Activated naive CD4-positive, alpha-beta T cell treated with anti-CD3 and anti-CD28 coated beads, Interleukin-2, amount 50 U/mL, for 16 hours (primary cell): ENCODE results near the gene NLRC4.
"Not testable (repeated sequence)": the region's sequence is repeated elsewhere in the genome, so short reads cannot be mapped to it uniquely, and the experiment has no call there.

ENCODE experiments used
- DNase-seq: peaks from one replicate; pipeline ENCODE4 v3.0.0-alpha.2; 2020

NLRC4 gene, protein sequence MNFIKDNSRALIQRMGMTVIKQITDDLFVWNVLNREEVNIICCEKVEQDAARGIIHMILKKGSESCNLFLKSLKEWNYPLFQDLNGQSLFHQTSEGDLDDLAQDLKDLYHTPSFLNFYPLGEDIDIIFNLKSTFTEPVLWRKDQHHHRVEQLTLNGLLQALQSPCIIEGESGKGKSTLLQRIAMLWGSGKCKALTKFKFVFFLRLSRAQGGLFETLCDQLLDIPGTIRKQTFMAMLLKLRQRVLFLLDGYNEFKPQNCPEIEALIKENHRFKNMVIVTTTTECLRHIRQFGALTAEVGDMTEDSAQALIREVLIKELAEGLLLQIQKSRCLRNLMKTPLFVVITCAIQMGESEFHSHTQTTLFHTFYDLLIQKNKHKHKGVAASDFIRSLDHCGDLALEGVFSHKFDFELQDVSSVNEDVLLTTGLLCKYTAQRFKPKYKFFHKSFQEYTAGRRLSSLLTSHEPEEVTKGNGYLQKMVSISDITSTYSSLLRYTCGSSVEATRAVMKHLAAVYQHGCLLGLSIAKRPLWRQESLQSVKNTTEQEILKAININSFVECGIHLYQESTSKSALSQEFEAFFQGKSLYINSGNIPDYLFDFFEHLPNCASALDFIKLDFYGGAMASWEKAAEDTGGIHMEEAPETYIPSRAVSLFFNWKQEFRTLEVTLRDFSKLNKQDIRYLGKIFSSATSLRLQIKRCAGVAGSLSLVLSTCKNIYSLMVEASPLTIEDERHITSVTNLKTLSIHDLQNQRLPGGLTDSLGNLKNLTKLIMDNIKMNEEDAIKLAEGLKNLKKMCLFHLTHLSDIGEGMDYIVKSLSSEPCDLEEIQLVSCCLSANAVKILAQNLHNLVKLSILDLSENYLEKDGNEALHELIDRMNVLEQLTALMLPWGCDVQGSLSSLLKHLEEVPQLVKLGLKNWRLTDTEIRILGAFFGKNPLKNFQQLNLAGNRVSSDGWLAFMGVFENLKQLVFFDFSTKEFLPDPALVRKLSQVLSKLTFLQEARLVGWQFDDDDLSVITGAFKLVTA

DNA sequence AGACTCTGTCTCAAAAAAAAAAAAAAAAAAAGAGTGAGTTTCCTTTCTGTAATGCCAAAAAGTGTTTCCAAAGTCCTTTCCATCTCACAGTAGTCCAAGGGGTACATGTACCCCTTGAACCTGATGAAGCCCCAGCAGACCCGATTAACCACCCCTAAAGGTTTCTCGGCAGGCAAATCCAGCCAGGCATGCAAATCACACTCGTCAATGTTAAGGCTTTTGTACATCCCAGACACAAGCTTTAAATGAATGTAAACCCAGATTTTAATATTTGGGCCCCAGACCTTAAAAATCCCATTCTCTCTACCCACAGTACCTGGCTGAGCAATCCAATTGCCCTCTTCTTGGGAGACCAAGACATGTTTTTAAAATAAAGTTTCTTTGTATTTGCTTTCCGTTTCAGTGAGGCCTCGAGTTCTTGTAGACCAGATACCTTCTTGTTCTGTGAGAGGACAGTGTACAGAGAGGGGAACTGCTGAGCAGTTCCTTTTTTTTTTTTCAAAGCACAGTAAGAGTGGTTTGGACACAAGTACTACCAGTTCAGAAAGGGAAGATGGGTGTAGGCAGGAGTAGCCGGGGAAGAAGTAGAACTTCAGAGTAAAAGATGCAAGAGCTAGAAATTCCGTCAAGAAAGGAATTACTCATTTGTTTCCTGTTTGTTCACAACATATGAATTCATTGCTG, at the start of gene NLRC4:
Gene NLRC4 (minus strand): TSS at position 465 of the 684 bp plus-strand sequence. CDS start 8,111 bp downstream, outside the sequence.
- no peak for DNase-seq

DNA sequence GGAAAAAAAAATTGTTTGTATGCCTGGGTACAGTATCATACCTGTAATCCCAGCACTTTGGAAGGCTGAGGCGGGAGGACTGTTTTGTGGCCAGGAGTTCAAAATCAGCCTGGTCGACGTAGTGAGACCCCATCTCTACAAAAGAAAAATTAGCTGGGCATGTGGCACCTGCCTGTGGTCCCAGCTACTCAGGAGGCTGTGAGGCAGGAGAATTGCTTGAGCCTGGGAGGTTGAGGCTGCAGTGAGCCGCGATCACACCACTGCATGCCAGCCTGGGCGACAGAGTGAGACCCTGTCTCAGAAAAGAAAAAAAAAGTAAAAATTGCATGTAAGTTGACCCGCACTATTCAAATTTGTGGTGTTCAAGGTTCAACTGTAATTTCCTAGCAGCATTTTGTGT, 45.9 kb upstream of the NLRC4 start:
- no peak for DNase-seq

DNA sequence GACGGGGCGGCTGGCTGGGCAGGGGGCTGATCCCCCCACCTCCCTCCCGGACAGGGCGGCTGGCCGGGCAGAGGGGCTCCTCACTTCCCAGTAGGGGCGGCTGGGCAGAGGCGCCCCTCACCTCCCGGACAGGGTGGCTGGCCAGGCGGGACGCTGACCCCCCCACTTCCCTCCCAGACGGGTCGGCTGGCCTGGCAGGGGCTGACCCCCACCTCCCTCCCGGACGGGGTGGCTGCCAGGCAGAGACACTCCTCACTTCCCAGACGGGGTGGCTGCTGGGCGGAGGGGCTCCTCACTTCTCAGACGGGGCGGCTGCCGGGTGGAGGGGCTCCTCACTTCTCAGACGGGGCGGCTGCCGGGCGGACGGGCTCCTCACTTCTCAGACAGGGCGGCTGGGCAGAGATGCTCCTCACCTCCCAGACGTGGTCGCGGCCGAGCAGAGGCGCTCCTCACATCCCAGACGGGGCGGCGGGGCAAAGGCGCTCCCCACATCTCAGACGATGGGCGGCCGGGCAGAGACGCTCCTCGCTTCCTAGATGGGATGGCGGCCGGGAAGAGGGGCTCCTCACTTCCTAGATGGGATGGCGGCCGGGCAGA, 29.4 kb upstream of the NLRC4 start:
- DNase-seq, result not testable (repeated sequence)

DNA sequence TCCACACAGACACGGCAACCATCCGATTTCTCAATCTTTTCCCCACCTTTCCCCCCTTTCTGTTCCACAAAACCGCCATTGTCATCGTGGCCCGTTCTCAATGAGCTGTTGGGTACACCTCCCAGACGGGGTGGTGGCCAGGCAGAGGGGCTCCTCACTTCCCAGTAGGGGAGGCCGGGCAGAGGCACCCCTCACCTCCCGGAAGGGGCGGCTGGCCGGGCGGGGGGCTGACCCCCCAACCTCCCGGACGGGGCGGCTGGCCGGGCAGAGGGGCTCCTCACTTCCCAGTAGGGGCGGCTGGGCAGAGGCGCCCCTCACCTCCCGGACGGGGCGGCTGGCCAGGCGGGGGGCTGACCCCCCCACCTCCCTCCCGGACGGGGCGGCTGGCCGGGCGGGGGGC, 28.8 kb upstream of the NLRC4 start:
- DNase-seq, result not testable (repeated sequence)

DNA sequence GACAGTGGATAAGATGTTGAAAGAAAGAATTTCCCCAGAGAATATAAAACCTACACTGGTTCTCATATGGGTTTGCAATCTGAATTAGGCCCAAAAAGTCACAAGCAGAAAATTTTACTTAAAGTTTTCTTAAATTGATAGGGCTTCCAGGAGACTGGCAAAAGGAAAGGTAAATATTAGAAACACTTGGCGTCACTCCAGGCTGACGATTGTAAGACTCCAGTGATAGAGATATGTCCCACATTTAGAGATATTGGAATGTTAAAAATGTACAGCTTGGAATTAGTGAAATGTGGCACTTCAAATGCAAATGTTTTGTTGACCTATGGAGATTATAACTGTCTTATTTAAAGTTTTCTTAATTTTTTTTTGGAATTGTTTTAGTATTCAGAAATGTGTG, 27.1 kb upstream of the NLRC4 start:
- DNase-seq, result no peak

DNA sequence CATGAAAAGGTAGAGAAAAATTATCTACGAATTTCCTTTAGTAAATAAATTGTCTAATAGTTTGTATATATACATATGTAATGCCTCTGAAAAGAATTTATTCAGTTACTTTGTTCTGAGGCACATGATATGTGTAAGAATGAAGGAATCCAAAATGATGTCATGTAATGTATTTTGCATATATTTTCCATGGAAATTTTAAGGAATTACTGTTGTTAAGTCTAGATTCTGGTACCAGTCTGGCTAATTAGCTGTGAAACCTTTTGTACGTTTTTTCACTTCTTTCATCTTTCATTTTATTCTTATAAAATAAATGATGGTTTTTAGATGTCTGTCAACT, 25.3 kb upstream of the NLRC4 start:
- DNase-seq, result no peak

DNA sequence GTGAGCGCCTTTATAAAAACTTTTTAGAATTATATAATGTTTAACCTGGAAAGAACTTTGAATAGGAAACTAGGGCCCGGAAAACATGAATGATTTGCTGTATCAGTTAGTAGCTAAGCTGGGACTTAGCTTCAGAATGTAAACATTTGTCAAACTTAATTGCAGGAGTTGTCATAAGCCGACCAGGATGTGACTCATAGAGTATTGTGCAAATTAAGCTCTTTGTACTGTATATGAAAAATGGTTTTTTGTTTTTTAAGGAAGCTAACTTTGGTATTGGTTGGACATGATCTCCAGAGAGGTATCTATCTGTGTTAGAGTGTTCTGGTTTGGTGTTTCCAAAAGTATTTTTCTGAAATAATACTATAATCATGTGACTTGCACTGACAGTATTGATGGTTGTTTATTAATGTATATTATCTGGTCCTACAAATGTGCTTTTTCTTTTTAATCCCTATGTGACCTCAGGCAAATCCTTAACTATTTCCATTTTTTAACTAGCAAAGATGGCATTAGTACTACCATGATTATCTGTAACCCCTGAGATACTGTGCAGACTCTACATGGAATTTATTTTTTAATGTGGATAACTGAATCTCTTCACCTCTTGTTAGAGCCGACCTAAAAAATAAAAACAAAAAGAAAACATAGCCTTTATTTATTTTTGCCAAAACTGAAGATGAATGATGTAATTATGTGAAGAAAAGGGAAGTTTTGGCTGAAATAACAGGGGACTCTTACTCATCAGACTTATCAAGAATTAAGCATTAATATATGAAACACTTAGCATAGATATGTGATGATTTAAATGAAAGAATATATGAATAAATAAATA, 24.7 kb upstream of the NLRC4 start:
- DNase-seq, result no peak

DNA sequence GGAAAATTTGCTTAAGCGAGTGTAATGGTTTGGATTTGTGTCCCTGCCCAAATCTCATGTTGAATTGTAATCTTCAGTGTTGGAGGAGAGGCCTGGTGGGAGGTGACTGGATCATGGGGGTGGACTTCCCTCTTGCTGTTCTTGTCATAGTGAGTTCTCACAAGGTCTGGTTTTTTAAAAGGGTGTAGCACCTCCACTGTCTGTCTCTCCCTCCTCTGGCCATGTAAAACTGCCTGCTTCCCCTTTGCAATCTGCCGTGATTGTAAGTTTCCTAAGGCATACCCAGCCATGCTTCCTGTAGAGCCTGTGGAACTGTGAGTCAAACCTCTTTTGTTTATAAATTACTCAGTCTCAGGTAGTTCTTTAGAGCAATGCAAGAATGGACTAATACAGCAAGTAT, 19.6 kb upstream of the NLRC4 start:
- DNase-seq, result no peak

DNA sequence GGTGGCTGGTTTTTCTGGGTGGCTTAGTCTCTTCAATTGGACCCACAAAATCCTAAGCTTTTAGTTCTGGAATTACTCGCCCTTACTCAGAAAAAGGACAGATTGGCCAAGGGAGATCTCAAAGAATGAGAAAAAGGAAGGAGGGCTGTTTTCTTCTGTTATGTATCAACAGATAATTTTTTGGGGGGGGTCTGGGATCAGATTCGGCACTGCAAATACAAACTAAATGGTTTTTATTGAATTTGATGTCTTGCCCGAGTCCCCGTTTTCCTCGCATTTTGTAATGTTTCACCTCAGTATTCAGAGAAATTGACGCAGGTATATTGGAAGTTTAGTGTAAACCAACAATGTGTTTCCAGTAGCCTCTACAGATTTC, 13.8 kb upstream of the NLRC4 start:
- no peak for DNase-seq

DNA sequence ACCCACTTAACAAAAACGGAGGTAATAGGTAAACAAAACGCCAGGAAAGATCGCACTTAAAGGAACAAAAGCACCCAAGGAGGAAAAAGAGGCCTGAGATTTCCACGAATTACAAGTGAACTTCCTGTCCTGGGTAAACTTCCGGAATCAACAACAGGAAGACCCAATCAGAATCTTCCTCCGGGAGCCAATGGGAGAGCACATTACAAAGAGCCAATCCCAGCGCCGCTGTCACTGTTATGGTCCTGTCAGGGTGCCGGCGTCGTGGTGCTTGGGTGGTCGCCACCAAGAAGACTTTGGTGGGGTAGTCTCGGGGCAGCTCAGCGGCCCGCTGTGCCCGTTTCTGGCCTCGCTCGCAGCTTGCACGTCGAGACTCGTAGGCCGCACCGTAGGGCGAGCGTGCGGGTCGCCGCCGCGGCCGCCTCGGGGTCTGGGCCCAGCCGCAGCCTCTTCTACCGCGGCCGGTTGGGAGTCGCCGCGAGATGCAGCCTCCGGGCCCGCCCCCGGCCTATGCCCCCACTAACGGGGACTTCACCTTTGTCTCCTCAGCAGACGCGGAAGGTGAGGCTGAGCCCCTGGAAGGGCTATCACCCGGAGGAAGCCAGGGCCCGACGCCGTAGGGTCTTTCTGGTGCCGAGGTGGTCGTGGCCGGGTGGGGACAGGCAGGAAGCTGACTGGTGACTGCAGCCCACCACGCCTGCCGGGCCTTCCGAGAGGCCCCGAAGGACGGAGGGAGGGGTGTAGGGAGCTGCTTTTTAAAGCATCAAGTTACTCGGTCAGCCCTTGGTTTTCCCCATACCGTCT, 13.2 kb upstream of the NLRC4 start, which contains the start of gene YIPF4:
Gene YIPF4 (plus strand): TSS at position 231 of the 804 bp plus-strand sequence. CDS start 252 bp downstream, at position 483.
- DNase-seq, result peak; percentile 85

DNA sequence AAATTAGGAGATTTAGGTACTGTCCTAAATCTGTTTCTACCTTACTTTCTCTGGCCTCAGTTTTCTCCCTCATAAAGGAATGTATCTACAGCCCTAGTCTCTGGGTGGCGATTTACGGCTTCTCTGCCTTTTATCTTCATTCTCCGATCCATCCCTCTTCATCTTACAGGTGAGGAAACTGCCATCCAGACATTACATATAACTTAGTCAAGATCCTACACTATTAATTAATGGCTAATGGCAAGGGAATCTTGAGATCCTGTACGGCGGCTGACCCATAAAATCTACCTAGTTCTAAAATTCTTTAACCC, 12.6 kb upstream of the NLRC4 start:
- DNase-seq, result no peak

DNA sequence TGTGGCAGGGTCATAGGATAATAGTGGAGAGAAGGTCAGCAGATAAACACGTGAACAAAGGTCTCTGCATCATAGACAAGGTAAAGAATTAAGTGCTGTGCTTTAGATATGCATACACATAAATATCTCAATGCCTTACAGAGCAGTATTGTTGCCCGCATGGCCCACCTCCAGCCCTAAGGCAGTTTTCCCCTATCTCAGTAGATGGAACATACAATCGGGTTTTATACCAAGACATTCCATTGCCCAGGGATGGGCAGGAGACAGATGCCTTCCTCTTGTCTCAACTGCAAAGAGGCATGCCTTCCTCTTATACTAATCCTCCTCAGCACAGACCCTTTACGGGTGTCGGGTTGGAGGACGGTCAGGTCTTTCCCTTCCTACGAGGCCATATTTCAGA, 11.1 kb upstream of the NLRC4 start:
- DNase-seq, result not testable (repeated sequence)

DNA sequence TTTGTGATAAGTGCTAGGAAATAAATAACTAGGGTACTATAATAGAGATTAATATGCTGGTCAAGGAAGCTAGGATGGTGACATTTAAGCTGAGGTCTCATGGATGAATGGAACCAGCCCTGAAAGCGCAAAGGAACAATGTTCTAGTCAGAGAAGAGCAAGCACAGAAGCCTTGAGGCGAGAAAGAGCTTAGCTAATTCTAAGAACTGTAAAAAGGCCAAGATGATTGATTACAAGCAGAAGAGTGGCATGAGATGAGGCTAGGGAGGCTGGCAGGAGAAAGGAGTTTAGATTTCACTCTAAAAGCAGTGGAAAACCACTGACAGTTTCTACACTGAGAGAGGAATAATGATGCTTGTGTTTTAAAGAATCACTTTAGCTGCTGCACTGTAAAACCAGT, 9.6 kb upstream of the NLRC4 start:
- DNase-seq, result no peak

DNA sequence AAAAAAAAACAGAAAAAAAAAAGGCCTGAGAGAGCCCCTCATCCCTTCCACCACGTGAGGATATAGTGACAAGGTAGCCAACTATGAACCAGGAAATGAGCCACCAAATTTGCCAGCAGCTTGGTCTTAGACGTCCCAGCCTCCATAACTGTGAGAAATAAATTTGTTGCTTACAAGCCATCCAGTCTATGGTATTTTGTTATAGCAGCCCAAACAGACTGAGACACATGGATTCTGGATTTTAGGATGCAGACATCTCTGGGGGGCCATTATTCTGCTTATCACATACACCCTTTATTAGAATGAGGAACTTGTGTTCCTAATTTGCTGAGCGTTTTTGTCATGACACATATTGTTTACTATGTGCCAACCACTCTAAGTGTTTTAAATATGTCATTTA, 7.6 kb upstream of the NLRC4 start:
- no peak for DNase-seq

DNA sequence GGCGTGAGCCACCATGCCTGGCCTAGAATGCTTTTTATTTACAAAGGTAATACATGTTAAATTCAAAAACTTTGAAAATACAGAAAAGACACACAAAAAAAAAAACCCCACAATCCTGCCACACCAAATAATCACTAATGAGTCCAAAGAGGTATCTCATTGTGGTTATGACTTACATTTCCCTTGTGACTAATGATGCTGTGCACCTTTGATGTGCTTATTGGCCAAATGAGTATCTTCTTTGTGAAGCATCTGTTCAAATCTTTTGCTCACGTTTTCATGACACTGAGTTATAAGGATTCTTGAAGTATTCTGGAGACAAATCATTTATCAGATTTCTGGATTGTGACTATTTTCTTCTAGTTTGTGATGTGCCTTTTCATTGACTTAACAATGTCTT, 6.4 kb upstream of the NLRC4 start:
- DNase-seq, result no peak

DNA sequence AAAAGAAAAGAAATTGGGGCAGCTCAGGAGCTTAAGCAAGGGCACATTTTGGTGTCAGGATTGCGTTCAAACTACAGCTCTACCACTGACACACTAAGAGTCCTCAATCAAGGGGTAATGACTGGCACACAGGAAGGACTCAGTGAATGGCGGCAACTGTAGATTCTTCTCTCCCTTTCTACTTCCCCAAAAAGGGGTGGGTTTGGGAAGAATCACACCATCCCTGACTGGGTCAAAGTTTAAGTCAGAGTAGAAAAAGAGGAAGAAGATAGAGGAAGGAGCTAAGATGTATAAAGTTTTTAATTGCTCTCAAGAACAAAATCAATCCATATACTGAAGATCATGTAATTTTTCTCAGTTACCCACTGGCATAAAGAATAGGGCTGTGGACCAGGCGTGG, 2.6 kb downstream of the NLRC4 start:
- no peak for DNase-seq

DNA sequence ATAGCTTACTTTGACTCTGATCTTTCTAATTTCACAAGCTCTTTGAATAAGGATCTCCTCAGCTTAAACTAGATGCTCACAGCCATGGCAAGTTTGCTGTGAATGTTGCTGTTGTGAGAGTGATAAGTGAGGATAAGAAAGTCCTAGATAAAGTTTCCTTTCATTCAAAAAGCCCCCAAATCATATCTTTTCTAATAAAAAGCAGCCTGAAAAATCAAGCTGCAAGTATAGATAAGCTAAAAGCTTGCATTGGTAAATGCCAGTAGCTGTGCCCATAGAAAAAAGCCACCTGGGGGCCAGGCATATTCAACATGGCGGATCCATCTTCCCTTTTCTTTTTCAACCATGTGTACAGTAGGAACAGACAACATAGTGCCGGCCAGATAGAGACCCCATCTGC, 4.3 kb downstream of the NLRC4 start:
- no peak for DNase-seq

DNA sequence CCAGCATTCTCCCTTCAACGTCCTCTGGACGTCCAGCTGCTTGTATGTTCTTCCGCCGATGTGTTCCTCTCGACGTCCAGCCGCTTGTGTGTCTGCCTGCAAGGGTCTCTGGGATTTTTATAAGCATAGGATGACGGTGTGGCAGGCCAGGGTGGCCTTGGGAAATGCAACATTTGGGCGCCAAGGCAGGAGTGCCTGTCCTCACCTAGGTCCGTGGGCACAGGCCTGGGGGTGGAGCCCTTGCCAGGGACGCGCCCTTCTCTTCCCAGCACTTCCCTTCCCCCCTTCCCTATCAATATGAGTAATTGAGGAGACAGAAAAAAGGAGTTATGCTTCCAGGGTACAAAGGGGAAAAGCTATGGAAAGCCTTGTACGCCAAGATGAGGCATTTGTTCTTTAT, 6.4 kb downstream of the NLRC4 start:
- no peak for DNase-seq

DNA sequence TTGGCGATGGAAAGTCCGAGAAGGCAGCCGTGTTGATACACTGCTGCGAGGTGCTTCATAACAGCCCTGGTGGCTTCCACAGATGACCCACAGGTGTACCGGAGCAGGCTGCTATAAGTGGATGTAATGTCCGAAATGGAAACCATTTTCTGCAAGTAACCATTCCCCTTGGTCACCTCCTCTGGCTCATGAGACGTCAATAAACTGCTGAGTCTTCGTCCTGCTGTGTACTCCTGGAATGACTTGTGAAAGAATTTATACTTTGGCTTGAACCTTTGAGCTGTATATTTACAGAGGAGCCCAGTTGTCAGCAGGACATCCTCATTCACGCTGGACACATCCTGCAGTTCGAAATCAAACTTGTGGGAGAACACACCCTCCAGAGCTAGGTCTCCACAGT, 14.4 kb downstream of the NLRC4 start:
- DNase-seq, result no peak

DNA sequence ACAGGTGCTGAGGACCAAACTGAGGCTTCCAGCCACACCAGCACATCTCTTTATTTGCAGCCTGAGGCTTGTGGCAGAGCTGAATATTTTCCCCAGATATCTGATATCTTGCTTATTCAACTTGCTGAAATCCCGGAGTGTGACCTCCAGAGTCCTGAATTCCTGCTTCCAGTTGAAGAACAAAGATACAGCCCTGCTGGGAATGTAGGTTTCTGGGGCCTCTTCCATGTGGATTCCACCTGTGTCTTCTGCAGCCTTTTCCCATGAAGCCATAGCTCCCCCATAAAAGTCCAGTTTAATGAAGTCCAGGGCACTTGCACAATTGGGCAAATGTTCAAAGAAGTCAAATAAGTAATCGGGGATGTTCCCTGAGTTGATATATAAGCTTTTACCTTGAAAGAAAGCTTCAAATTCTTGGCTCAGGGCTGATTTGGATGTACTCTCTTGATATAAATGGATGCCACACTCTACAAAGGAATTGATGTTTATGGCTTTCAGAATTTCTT, 14.9 kb downstream of the NLRC4 start:
- no peak for DNase-seq

DNA sequence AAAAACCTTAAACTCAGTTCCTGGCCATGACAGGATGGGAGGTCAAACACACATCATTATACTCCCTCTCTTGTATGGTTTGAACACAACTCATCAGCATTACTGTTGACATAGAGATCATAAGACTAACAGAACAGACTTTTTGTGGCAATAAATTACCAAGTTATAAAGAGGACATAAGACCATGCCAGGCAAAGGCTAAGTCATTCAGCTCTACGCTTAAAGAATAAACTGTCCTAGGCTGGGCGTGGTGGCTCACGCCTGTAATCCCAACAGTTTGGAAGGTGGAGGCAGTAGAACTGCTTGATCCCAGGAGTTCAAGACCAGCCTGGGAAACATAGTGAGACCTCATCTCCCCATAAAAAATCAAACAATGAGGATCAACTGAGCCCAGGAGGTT, 16.4 kb downstream of the NLRC4 start:
- no peak for DNase-seq
